Measurements from ENCODE around the gene COL1A1.

DNA sequence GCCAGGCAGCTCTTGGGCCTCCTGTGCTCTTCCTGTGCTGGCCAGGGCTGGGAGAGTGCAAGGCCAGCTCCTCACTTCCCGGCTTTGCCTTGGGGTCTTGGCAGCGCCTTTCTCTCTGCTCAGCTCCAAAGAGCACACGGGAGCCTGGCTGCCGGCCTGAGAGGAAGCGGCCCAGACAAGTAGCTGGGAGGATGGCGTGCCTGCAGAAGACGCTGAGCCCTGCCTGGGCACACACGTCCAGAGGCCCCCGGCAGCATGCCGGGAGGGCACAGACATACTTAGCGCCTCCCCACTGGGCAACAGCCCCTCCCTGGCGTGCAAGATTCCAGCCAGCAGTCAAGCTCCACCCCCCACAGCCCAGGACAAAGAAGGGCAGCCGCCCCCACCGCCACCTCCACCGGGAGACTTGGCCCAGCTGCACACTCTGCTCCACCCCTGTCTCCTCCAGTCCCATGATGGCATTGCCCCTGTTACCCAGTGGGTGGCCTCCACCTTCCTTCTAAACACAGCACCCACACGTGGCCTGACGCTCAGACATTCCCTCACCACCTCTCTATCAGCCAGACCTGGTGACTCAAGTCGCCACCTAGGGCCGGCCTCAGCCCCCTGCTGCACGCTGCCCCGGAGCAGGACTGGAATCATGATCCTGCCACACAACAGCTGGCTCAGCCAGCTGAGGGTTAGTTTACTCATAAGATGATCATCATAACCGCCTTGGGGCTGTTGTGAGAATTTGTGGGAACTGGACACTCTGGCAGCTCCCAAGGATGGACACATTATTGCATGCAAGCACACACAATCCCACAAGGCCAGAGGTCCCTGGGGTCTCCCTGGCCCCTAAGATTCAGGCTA lies 23.2 kb downstream of the COL1A1 start:
- TF ChIP-seq, protein P1, sequence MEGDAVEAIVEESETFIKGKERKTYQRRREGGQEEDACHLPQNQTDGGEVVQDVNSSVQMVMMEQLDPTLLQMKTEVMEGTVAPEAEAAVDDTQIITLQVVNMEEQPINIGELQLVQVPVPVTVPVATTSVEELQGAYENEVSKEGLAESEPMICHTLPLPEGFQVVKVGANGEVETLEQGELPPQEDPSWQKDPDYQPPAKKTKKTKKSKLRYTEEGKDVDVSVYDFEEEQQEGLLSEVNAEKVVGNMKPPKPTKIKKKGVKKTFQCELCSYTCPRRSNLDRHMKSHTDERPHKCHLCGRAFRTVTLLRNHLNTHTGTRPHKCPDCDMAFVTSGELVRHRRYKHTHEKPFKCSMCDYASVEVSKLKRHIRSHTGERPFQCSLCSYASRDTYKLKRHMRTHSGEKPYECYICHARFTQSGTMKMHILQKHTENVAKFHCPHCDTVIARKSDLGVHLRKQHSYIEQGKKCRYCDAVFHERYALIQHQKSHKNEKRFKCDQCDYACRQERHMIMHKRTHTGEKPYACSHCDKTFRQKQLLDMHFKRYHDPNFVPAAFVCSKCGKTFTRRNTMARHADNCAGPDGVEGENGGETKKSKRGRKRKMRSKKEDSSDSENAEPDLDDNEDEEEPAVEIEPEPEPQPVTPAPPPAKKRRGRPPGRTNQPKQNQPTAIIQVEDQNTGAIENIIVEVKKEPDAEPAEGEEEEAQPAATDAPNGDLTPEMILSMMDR (IDR thresholded peaks at IDR 0.05; ENCODE audit: low read depth, low read length, missing input control) = peak; percentile 29
- no peak for TF ChIP-seq TAF1 (conservative IDR thresholded peaks at IDR 0.05)

All from liver (tissue), 3 donors.